Measurements from ENCODE around the gene RAB3A. TPM values are rescaled to one million over a fixed set of nuclear protein-coding genes. Genes with fewer than 3 reads are reported as not detected.

Gene RAB3A
- total RNA-seq, 1 donor from 2014 or later, result 5.6 TPM

DNA sequence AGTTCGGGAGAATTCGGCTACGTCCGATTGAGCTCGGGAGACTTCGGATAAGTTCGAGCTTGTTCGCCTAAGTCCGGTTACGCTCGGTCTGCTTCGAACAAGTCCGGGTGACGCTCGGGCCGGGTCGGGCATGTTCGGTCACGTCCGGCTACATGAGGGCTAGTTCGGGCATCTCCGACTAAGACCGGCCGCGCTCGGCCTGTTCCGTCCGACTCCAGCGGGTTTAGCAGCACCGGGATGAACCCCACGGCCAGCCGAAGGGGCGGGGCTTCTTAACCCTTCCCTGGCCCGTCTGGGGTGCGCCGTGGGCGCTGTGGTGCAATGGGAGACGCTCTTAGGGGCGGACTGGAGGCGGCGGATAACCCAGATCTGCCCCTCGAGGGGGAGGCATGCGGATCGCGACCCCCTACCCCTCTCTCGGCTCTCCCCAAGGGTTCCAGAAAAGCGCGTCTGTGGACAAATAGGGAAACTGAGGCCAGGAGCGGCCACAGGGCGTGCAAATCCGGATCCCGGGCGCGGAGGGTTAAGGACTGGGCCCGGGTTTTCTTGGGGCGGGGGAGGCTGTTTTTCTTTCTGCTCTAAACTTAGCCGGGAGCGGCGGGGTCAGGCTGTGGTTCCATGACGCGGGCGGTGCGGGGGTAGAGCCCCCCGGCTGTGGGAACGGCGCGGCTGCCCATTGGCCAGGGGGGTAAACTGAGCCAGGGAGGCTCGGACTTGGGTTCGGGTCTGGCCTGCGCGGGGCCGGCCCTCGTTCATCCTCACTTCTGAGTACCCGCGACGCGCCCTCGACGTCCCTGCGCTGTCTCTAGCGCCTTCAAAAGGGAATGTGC is 20.9 kb upstream of the RAB3A start:
- peak in 1 of 2 donors; percentile 96 for DNase-seq (ENCODE audit: extremely low spot score in 2 of 2)
- peaks cover 30% of the 10 kb centered on the region for H3K4me1 ChIP-seq
- H3K27me3 ChIP-seq, result no peaks in the 10 kb centered on the region
- H3K36me3 ChIP-seq, result no peaks in the 10 kb centered on the region
- no peaks in the 10 kb centered on the region for H3K9me3 ChIP-seq
- intact Hi-C loops (cut with DNase I), result no loop called here
- peak overlapping the region; percentile 22 for H3K27ac ChIP-seq
- peak overlapping the region; percentile 30 to 42 for H3K4me3 ChIP-seq
- TF ChIP-seq, protein P1, sequence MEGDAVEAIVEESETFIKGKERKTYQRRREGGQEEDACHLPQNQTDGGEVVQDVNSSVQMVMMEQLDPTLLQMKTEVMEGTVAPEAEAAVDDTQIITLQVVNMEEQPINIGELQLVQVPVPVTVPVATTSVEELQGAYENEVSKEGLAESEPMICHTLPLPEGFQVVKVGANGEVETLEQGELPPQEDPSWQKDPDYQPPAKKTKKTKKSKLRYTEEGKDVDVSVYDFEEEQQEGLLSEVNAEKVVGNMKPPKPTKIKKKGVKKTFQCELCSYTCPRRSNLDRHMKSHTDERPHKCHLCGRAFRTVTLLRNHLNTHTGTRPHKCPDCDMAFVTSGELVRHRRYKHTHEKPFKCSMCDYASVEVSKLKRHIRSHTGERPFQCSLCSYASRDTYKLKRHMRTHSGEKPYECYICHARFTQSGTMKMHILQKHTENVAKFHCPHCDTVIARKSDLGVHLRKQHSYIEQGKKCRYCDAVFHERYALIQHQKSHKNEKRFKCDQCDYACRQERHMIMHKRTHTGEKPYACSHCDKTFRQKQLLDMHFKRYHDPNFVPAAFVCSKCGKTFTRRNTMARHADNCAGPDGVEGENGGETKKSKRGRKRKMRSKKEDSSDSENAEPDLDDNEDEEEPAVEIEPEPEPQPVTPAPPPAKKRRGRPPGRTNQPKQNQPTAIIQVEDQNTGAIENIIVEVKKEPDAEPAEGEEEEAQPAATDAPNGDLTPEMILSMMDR (IDR thresholded peaks at IDR 0.05), result no peak
- peak; percentile 26 to 67 for TF ChIP-seq POLR2AphosphoS5 (IDR thresholded peaks at IDR 0.05; ENCODE audit: insufficient read depth in 1 of 2, low read depth in 1 of 2)

DNA sequence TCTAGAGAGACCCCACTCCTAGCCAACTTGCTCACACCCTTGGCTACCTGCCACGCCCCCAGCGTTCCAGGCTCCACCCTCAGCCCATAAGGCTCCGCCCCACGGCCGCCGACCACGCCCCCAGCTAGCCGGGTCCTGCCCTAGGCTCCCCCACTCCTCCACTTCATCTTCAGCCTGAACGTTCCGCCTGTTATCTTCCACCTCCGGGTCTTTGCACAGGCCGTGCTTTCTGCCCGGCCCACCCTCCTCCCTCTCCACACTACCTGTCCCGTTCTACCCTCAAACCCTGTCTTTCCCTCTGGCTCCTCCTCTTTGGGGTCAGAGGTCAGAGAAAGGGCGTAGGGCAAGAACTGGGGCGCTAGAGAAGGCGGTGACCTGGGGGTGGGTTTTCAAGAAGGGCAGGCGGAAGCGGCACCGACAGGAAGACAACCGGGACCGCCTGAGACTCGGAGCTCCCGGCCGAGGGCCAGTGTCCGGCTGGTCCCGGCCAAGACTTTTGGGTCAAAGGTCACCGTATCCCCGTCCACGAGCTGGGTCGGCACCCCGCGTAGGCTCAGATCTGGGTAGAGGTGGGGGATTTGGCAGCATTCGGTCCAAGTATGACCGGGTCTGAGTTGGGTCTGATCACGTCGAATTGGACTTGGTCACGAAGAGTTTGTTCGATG is 20.1 kb upstream of the RAB3A start:
- Histone ChIP-seq H3K27ac (no peak overlapping the region), H3K9me3 (no peaks in the 10 kb centered on the region), H3K36me3 (no peaks in the 10 kb centered on the region), H3K4me3 (peak overlapping the region; percentile 30 to 42), H3K4me1 (peaks cover 30% of the 10 kb centered on the region), H3K27me3 (no peaks in the 10 kb centered on the region)
- no peak for DNase-seq (ENCODE audit: extremely low spot score in 2 of 2)
- intact Hi-C loops (cut with DNase I), result no loop called here
- TF ChIP-seq, protein P1 (IDR thresholded peaks at IDR 0.05), result no peak
- TF ChIP-seq POLR2AphosphoS5 (IDR thresholded peaks at IDR 0.05; ENCODE audit: insufficient read depth in 1 of 2, low read depth in 1 of 2) (no peak), POLR2A (IDR thresholded peaks at IDR 0.05) (no peak)

DNA sequence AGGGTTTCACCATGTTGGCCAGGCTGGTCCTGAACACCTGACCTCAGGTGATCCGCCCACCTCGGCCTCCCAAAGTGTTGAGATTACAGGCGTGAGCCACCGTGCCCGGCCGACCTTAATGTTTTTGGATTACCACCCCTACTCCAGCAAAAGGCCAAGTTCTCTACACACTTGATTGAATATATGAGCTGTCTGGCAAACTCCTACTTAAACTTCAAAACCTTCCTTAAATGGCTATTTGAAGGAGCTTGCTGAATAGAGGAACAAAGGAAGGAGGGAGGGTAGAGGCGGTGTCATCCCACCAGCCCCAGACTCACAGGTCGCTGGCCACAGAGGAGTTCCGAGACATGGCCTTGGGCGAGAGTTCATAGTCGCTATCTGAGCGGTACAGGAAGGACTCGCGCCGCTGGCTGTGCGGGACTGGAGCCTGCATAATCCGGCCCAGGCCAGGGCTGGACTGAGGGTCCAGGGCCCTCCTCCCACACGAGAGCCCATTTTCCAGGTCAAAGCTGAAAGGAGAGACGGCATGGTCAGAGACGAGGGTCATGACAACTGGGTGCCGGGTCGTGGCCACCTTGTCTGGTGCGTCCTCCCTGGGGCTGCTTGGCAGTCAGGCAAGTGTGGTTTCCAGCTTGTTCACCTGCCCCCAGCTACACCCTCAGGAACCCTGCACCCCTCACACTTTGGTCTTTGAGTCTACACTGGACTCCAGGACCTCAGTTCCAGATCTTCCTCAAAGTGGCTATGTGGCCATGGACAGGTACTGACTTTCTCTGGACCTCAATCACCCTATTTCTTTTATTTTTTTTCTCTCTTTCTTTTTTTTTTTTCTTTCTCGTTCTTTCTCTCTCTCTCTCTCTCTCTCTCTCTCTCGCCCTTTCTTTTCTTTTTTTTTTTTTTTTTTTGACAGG is 18.2 kb upstream of the RAB3A start:
- TF ChIP-seq, protein P1 (IDR thresholded peaks at IDR 0.05), result no peak
- TF ChIP-seq POLR2A (IDR thresholded peaks at IDR 0.05) (no peak), POLR2AphosphoS5 (IDR thresholded peaks at IDR 0.05; ENCODE audit: insufficient read depth in 1 of 2, low read depth in 1 of 2) (no peak)
- Histone ChIP-seq H3K27me3 (no peaks in the 10 kb centered on the region), H3K36me3 (no peaks in the 10 kb centered on the region), H3K4me1 (peaks cover 30% of the 10 kb centered on the region), H3K9me3 (no peaks in the 10 kb centered on the region), H3K27ac (no peak overlapping the region), H3K4me3 (no peak overlapping the region)
- DNase-seq (ENCODE audit: extremely low spot score in 2 of 2), result no peak
- intact Hi-C loops (cut with DNase I), result no loop called here

DNA sequence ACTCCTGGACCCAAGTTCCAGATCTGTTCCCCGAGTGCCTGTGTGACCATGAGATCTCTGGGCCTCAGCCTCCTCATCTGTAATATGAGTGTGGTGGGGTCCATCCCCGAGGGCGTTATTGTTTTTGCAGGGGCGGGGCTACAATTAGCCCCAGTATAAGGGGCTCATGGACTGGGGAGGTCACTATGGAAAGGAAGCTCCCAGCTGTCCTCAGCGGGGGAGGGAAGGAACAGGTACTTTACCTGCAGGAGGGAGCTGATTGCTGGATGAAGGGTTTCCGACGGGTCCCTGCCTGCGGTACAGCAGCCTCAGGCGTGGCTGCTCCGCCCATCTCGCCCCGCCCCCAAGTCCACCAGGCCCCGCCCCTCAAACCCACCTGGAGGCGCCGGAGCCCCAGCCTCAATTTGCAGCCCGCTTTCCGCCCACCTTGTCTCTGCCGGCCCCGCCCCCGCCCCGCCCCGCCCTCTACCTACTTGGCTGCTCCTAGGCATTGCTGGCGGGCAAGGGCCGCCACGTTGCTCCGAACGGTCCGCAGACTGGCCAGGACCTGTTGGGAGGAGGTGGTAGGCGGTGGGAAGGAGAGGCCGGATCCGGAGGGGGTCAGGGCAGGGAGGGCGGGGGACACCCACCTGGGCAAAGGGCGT is 16.9 kb upstream of the RAB3A start:
- Histone ChIP-seq H3K27me3 (no peaks in the 10 kb centered on the region), H3K4me3 (no peak overlapping the region), H3K27ac (no peak overlapping the region), H3K4me1 (peaks cover 23% of the 10 kb centered on the region), H3K36me3 (no peaks in the 10 kb centered on the region), H3K9me3 (no peaks in the 10 kb centered on the region)
- no peak for DNase-seq (ENCODE audit: extremely low spot score in 2 of 2)
- TF ChIP-seq POLR2A (IDR thresholded peaks at IDR 0.05) (no peak), POLR2AphosphoS5 (IDR thresholded peaks at IDR 0.05; ENCODE audit: insufficient read depth in 1 of 2, low read depth in 1 of 2) (no peak)
- TF ChIP-seq, protein P1 (IDR thresholded peaks at IDR 0.05), result no peak
- intact Hi-C loops (cut with DNase I), result no loop called here

All from vagina (tissue), 2 donors.